Colonic mucosa (tissue), 4 donors: Measurements from ENCODE around the gene AVPR1B. TPM values are rescaled to one million over a fixed set of nuclear protein-coding genes. Genes with fewer than 3 reads are reported as not detected.

Experiments
- DNase-seq: peaks from one replicate; pipeline ENCODE4 v3.0.0-alpha.2; 2020
- H3K27ac ChIP-seq: fragments of 200-600 bp; one replicate; pipeline ENCODE4 v1.8.0; 2021
- H3K27me3 ChIP-seq: fragments of 200-600 bp; one replicate; pipeline ENCODE4 v1.8.0; 2021
- H3K36me3 ChIP-seq: fragments of 200-600 bp; one replicate; pipeline ENCODE4 v1.8.0; 2021
- H3K4me1 ChIP-seq: fragments of 200-600 bp; one replicate; pipeline ENCODE4 v1.8.0; 2021; ENCODE audit warnings: mild to moderate bottlenecking
- H3K4me3 ChIP-seq: fragments of 200-600 bp; one replicate; pipeline ENCODE4 v1.8.0; 2021
- H3K9ac ChIP-seq, 2 donors: one replicate each; pipeline ENCODE4 v1.7.0; 2013; ENCODE audit warnings: control low read depth in 2 of 2, low read depth in 2 of 2, low read length in 2 of 2
- H3K9me3 ChIP-seq: fragments of 200-600 bp; one replicate; pipeline ENCODE4 v1.8.0; 2021
- intact Hi-C: fragments of 100-400 bp; cut with DNase I; formaldehyde crosslinking; loops from one replicate; pipeline ENCODE4 v1.14.1; 2022
- total RNA-seq, 2 donors: library from RNA; stranded (reverse); fragmentation: NEBNext Ultra II Directional in 1 of 2; extraction: Animal tissue kit (Norgen Biotek cat#: 25700) in 1 of 2; gene quantifications; one replicate each; pipeline ENCODE4 v1.2.1, GENCODE V29; 2021
- TF ChIP-seq, protein P1 (sequence below): fragments of 200-600 bp; IDR thresholded peaks from one replicate; pipeline ENCODE4 v1.8.0; 2022; ENCODE audit warnings: antibody characterized with exemption, mild to moderate bottlenecking
- donor health status: healthy.
- donor health status: DM: no; HTN: no; CAD: no.
- donor health status: DM: no; HTN: no; CAD: no.

The AVPR1B gene
- total RNA-seq, 2 donors from 2014 or later = 0.13 to 0.89 TPM

DNA sequence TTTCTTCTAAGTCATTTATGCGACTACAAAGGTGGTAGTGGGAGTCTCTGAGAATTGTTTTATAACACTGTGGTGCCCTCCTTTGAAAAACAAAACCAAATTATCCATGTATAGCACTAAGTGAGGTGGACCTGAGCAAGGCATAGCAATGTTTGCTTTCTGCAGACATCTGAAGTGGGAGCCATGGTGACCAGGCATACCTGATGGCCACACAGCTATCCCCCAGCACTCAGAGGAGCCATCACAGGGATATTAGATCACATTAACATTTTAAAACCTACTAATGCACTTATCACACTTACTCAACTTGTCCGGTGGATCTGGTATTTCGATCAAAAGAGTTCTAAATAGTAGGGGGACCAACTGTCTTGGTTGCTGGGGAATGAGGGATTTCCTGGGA lies 24.8 kb upstream of the AVPR1B start:
- Histone ChIP-seq H3K36me3 (no peaks in the 10 kb centered on the region), H3K9ac (no peak overlapping the region), H3K27me3 (no peaks in the 10 kb centered on the region), H3K4me3 (no peak overlapping the region), H3K4me1 (no peaks in the 10 kb centered on the region), H3K9me3 (no peaks in the 10 kb centered on the region), H3K27ac (no peak overlapping the region)
- intact Hi-C loops = no loop called here
- TF ChIP-seq, protein P1, sequence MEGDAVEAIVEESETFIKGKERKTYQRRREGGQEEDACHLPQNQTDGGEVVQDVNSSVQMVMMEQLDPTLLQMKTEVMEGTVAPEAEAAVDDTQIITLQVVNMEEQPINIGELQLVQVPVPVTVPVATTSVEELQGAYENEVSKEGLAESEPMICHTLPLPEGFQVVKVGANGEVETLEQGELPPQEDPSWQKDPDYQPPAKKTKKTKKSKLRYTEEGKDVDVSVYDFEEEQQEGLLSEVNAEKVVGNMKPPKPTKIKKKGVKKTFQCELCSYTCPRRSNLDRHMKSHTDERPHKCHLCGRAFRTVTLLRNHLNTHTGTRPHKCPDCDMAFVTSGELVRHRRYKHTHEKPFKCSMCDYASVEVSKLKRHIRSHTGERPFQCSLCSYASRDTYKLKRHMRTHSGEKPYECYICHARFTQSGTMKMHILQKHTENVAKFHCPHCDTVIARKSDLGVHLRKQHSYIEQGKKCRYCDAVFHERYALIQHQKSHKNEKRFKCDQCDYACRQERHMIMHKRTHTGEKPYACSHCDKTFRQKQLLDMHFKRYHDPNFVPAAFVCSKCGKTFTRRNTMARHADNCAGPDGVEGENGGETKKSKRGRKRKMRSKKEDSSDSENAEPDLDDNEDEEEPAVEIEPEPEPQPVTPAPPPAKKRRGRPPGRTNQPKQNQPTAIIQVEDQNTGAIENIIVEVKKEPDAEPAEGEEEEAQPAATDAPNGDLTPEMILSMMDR = no peak
- no peak for DNase-seq

DNA sequence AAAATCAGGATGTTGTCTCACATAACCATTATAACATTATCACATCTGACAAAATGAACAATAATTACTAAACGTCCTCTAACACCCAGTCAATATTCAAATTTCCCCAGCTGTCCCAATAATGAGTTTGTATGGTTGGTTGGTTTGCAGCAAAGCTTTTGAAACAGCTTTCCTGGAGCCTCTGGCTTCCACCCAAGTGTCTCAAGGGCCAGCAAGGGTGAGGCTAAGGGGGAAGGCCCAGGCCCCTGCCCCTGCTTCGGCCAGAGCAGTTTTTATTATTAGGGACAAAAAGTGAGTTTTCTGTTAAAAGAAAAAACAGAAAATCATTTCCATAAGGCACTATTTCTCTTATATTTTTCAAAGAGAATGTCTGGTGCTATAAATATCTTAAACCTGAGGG lies 19.1 kb upstream of the AVPR1B start:
- Histone ChIP-seq H3K9ac (no peak overlapping the region), H3K4me1 (peaks cover 3% of the 10 kb centered on the region), H3K27me3 (no peaks in the 10 kb centered on the region), H3K36me3 (no peaks in the 10 kb centered on the region), H3K9me3 (no peaks in the 10 kb centered on the region), H3K4me3 (no peak overlapping the region), H3K27ac (no peak overlapping the region)
- no peak for DNase-seq
- intact Hi-C loops = no loop called here
- TF ChIP-seq, protein P1 = no peak

DNA sequence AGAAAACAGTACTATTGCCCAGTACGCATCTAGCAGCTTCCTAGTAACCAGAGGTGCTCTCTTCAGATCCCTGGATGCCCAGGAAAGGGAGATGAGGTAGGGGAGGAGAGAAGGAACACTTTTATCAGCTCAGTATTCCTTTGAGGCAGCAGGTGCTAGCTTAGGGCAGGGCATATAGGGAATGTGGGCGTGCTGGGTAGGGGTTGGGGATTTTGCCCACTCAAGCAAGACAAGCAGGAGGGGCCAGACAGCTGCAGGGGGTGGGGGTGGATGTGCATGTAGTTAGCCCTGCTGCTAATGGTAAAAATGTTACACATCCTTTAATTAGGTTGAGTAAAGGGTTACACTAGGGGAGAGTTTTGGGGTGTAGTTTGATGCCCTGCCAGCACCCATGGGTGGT lies 18.1 kb upstream of the AVPR1B start:
- Histone ChIP-seq H3K27ac (no peak overlapping the region), H3K4me1 (peaks cover 3% of the 10 kb centered on the region), H3K4me3 (no peak overlapping the region), H3K9ac (no peak overlapping the region), H3K9me3 (no peaks in the 10 kb centered on the region), H3K27me3 (no peaks in the 10 kb centered on the region), H3K36me3 (no peaks in the 10 kb centered on the region)
- DNase-seq = no peak
- intact Hi-C loops = no loop called here
- TF ChIP-seq, protein P1 = no peak

DNA sequence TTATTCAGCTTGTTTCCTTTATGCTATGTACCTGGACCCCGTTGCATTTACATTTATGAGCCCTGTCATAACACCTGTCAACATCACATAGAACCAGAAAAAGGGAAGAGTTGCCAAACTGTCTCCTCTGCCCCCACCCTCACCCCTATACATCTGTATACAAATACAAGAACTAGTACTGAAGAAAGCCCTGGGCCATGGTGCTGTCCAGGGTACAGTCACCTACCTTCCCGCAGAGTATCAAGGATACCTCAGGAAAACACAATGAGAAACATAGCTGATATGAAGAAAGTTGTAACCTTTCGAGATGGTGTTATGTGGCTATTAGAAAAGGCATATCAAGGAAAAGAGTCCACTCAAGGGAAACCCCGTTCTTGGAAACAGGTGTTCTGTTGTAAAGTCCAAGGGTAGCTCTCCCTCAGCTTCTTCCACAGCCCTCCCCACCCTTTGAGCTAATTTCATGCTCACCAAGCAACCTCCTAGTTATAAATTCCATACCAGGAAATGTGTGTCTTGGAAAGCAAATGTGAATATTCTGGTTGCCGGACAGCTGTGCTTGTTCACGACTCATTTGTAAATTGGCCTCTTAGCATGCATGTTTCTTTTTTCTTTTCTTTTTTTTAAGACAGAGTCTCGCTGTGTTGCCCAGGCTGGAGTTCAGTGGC lies 16.7 kb upstream of the AVPR1B start:
- Histone ChIP-seq H3K4me3 (no peak overlapping the region), H3K9me3 (no peaks in the 10 kb centered on the region), H3K9ac (no peak overlapping the region), H3K27me3 (no peaks in the 10 kb centered on the region), H3K36me3 (no peaks in the 10 kb centered on the region), H3K4me1 (peaks cover 3% of the 10 kb centered on the region), H3K27ac (peak overlapping the region; percentile 22)
- DNase-seq = no peak
- TF ChIP-seq, protein P1 = no peak
- intact Hi-C loops = no loop called here

DNA sequence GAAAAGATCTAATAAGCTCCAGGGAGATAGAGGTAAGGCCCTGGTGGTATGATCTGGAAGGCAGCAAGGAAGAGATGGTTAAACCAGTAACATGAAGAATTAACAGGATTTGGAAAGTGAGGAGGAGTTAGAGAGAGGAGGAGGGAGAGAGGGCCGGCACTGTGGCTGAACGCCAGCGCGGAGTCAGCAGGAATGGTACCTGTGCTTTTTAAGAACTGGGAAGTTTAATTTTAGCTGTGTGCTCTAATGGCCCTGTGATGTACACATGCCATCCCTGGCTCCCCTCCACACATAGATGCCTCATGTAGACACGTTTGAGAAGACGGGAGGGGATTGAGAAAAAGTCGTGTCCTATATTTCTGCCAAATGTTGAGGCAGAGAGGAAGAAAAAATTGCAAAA lies 13.8 kb upstream of the AVPR1B start:
- DNase-seq = peak; percentile 6
- no peak overlapping the region for H3K4me3 ChIP-seq
- no peaks in the 10 kb centered on the region for H3K9me3 ChIP-seq
- TF ChIP-seq, protein P1 = no peak
- intact Hi-C loops = no loop called here
- H3K9ac ChIP-seq = no peak overlapping the region
- no peak overlapping the region for H3K27ac ChIP-seq
- H3K4me1 ChIP-seq = peaks cover 3% of the 10 kb centered on the region
- no peaks in the 10 kb centered on the region for H3K27me3 ChIP-seq
- H3K36me3 ChIP-seq = no peaks in the 10 kb centered on the region
